GM12878 (cell line): ENCODE data around the gene LILRB4. TPM values are rescaled to one million over a fixed set of nuclear protein-coding genes. Genes with fewer than 3 reads are reported as not detected.

Experiments used
- ATAC-seq: fragments of 200-7000 bp; cut with Tn5 transposase; 3 replicates; pipeline ENCODE4 v1.9.1; 2020; ENCODE audit warnings: mild to moderate bottlenecking, moderate library complexity
- BruUV-seq: library from RNA; stranded (reverse); fragments of 400-500 nt; replicated peaks from 2 replicates; lab custom pipeline; 2021; lab: Mats Ljungman, UMichigan
- CTCF ChIA-PET: fragments of 300-600 bp; sonication (Branson Sonifier 250); formaldehyde crosslinking; extraction: SDS; loops from one replicate; lab custom pipeline; 2021; ENCODE audit warnings: inconsistent platforms; lab: Yijun Ruan, JAX
- POLR2A ChIA-PET: fragments of 350-600 bp; formaldehyde crosslinking; extraction: SDS; loops from one replicate; lab custom pipeline; 2021; ENCODE audit warnings: inconsistent platforms; lab: Charles Lee
- RAD21 ChIA-PET: fragments of 300-600 bp; sonication (Branson Sonifier 250); formaldehyde crosslinking; loops from one replicate; lab custom pipeline; 2023; ENCODE audit warnings: antibody characterized with exemption; ENCODE audit not compliant: unreplicated experiment; lab: Charles Lee
- SMC1A ChIA-PET: fragments of 300-600 bp; sonication (Branson Sonifier 250); formaldehyde crosslinking; loops from one replicate; lab custom pipeline; 2023; ENCODE audit not compliant: unreplicated experiment, uncharacterized antibody; lab: Charles Lee
- DNase-seq: peaks from one replicate; pipeline ENCODE4 v3.0.0-alpha.2; 2011; ENCODE audit warnings: low read depth, low spot score
- FAIRE-seq: peaks from 3 replicates; lab custom pipeline; 2011; peaks lifted over from hg19 to GRCh38; lab: Jason Lieb, UNC
- H2AFZ ChIP-seq: 2 replicates; pipeline ENCODE4 v1.6.0; 2011; ENCODE audit warnings: low read depth, low read length, control low read depth; ENCODE audit not compliant: control insufficient read depth
- H3K27ac ChIP-seq: 2 replicates; pipeline ENCODE4 v1.5.1; 2011; ENCODE audit warnings: control low read depth; ENCODE audit not compliant: control insufficient read depth, insufficient read depth
- H3K27me3 ChIP-seq, 2 experiments: replicated peaks in 1 of 2; 2 replicates each; pipeline versions ENCODE4 v1.6.0 to v1.6.1; 2011; ENCODE audit warnings: low read length in 1 of 2; ENCODE audit not compliant: control insufficient read depth in 2 of 2, insufficient read depth in 2 of 2
- H3K36me3 ChIP-seq, 2 experiments: 2 replicates each; pipeline ENCODE4 v1.5.1; 2011; ENCODE audit warnings: low read length in 1 of 2; ENCODE audit not compliant: control insufficient read depth in 2 of 2, insufficient read depth in 2 of 2
- H3K4me1 ChIP-seq: 2 replicates; pipeline ENCODE4 v1.6.1; 2011; ENCODE audit warnings: mild to moderate bottlenecking, low read length, moderate library complexity, mixed read lengths; ENCODE audit not compliant: control insufficient read depth, insufficient read depth
- H3K4me2 ChIP-seq: 2 replicates; pipeline ENCODE4 v1.6.0; 2011; ENCODE audit warnings: control low read depth; ENCODE audit not compliant: control insufficient read depth, insufficient read depth
- H3K4me3 ChIP-seq: fragments of 200-600 bp; sonication (generic); 2 replicates; pipeline ENCODE4 v1.5.1; 2016
- H3K79me2 ChIP-seq: 2 replicates; pipeline ENCODE4 v1.6.0; 2011; ENCODE audit warnings: low read length; ENCODE audit not compliant: control insufficient read depth, insufficient read depth
- H3K9ac ChIP-seq: 2 replicates; pipeline ENCODE4 v1.8.0; 2011; ENCODE audit warnings: low read length, control low read depth, mixed read lengths; ENCODE audit not compliant: control insufficient read depth, insufficient read depth
- H3K9me3 ChIP-seq: replicated peaks from 3 replicates; pipeline ENCODE4 v1.5.1; 2011; ENCODE audit warnings: mild to moderate bottlenecking, low read length; ENCODE audit not compliant: control insufficient read depth, insufficient read depth
- H4K20me1 ChIP-seq: 2 replicates; pipeline ENCODE4 v1.6.0; 2011; ENCODE audit not compliant: control insufficient read depth, insufficient read depth
- BCLAF1 ChIP-seq: fragments of 450-650 bp; IDR thresholded peaks from 2 replicates; pipeline ENCODE4 v1.6.1; 2017; ENCODE audit warnings: antibody characterized with exemption, mild to moderate bottlenecking, moderate library complexity
- CBX3 ChIP-seq: fragments of 200-600 bp; sonication (generic); IDR thresholded peaks from 2 replicates; pipeline ENCODE4 v1.6.1; 2016; ENCODE audit warnings: low read depth, borderline replicate concordance
- CHD1 ChIP-seq: IDR thresholded peaks from 2 replicates; pipeline ENCODE4 v1.6.1; 2012; ENCODE audit warnings: low read depth, low read length, improper control_type of control experiment
- EED ChIP-seq: sonication (generic); IDR thresholded peaks from 2 replicates; pipeline ENCODE4 v1.6.1; 2016; ENCODE audit warnings: antibody characterized with exemption, low read depth
- GATAD2B ChIP-seq: fragments of 450-650 bp; conservative IDR thresholded peaks from 2 replicates; pipeline ENCODE4 v1.6.1; 2017; ENCODE audit warnings: low read depth, mild to moderate bottlenecking, moderate library complexity
- HDAC2 ChIP-seq: fragments of 200-600 bp; sonication (generic); IDR thresholded peaks from 2 replicates; pipeline ENCODE4 v1.6.1; 2017
- IRF3 ChIP-seq: fragments of 450-650 bp; IDR thresholded peaks from 2 replicates; pipeline ENCODE4 v1.6.1; 2014; ENCODE audit warnings: mild to moderate bottlenecking
- JUND ChIP-seq: IDR thresholded peaks from 2 replicates; pipeline ENCODE4 v1.6.1; 2012; ENCODE audit warnings: low read depth, mild to moderate bottlenecking, low read length, improper control_type of control experiment, moderate library complexity
- MTA2 ChIP-seq: fragments of 450-650 bp; IDR thresholded peaks from 2 replicates; pipeline ENCODE4 v1.6.1; 2016; ENCODE audit warnings: low read depth, mild to moderate bottlenecking, moderate library complexity
- MYC ChIP-seq: IDR thresholded peaks from 2 replicates; pipeline ENCODE4 v1.6.1; 2011; ENCODE audit warnings: mild to moderate bottlenecking, low read length, moderate library complexity, inconsistent platforms; ENCODE audit not compliant: insufficient read depth, insufficient replicate concordance, insufficient read length, severe bottlenecking
- NRF1 ChIP-seq: conservative IDR thresholded peaks from 2 replicates; pipeline ENCODE4 v1.6.1; 2011; ENCODE audit warnings: mild to moderate bottlenecking, low read depth, low read length, improper control_type of control experiment
- PAX5 ChIP-seq: IDR thresholded peaks from 2 replicates; pipeline ENCODE4 v1.6.1; 2011; ENCODE audit warnings: low read depth, low read length, borderline replicate concordance
- RCOR1 ChIP-seq: conservative IDR thresholded peaks from 2 replicates; pipeline ENCODE4 v1.6.1; 2012; ENCODE audit warnings: low read depth, low read length, improper control_type of control experiment
- SMAD5 ChIP-seq: IDR thresholded peaks from 2 replicates; pipeline ENCODE4 v1.6.1; 2016; ENCODE audit warnings: antibody characterized with exemption, low read depth
- ZNF687 ChIP-seq: fragments of 450-650 bp; IDR thresholded peaks from 2 replicates; pipeline ENCODE4 v1.6.1; 2017; ENCODE audit warnings: mild to moderate bottlenecking, moderate library complexity
- WGBS: methylation state at CpG from one replicate; pipeline ENCODE4 v1.1.6; 2016; ENCODE audit warnings: low lambda C conversion rate; ENCODE audit not compliant: insufficient replicate concordance, insufficient coverage; ENCODE audit errors: missing lambda C conversion rate; 5-methylcytosine and 5-hydroxymethylcytosine counted together
- in situ Hi-C: fragments of 300-500 bp; cut with MboI; formaldehyde crosslinking; loops from 9 replicates; pipeline ENCODE4 v1.14.3; 2018; ENCODE audit warnings: mixed read lengths
- intact Hi-C: fragments of 100-400 bp; cut with micrococcal nuclease; formaldehyde crosslinking; loops from one replicate; pipeline ENCODE4 v1.14.2; 2022; ENCODE audit not compliant: unreplicated experiment
- polyA plus RNA-seq, 11 experiments: library from polyadenylated mRNA; depleted of rRNA in 4 of 11; unstranded in 6 of 11; stranded (reverse) in 5 of 11; fragments of >200 nt; fragmentation: Nextera tagmentation in 4 of 11; fragmentation: Illumina TruSeq in 1 of 11; extraction: Ambion mirVana in 4 of 11; extraction: Trizol in 1 of 11; gene quantifications; 1 replicate in 1 of 11; 2 replicates in 10 of 11; pipeline versions ENCODE4 v1.2.1 to v1.2.3, GENCODE V29; 2011 to 2016; ENCODE audit warnings: inconsistent platforms in 2 of 11, missing spikeins in 2 of 11, low read depth in 1 of 11
- total RNA-seq, 4 experiments: library from RNA; depleted of rRNA in 3 of 4; stranded (reverse); fragments of >200 nt in 3 of 4; fragmentation: Illumina TruSeq in 1 of 4; extraction: Trizol in 1 of 4; gene quantifications; 2 replicates each; pipeline versions ENCODE4 v1.2.1 to v1.2.3, GENCODE V29; 2013 to 2021

LILRB4 gene
- total and polyA plus RNA-seq, 10 of the 15 experiments (the other 5 are each of a cell fraction or from before 2014, with no cell fraction given): 2.0 to 39.8 (median 16.0) TPM

- Histone ChIP-seq H3K27ac (peak overlapping the region; percentile 98), H3K36me3 (no peaks in the 10 kb centered on the region; a peak in 1 of 4 replicates), H3K9ac (peak overlapping the region; percentile 96), H4K20me1 (no peaks in the 10 kb centered on the region), H2AFZ (peak overlapping the region; percentile 48), H3K4me1 (peaks cover 13% of the 10 kb centered on the region), H3K9me3 (peaks cover 8% of the 10 kb centered on the region), H3K27me3 (no peaks in the 10 kb centered on the region), H3K4me2 (peak overlapping the region; percentile 87), H3K79me2 (peaks cover 54% of the 10 kb centered on the region), H3K4me3 (peak overlapping the region; percentile 96)
- ChIA-PET RAD21 (interaction anchor here (0.7 to 2.8 kb wide), 10 partner anchors 10 to 135 kb away, joined by 3 to 17 read pairs (median 4); partner anchors contain the start of gene LILRB4), SMC1A (interaction anchor here (0.6 to 3.9 kb wide), 21 partner anchors 8 to 960 kb away, joined by 3 to 27 read pairs (median 4); partner anchors contain the start of gene LENG8), POLR2A (interaction anchor here (0.6 to 3.0 kb wide), 11 partner anchors 9 to 637 kb away, joined by 3 to 14 read pairs (median 4); partner anchors contain the start of gene LENG8), CTCF (interaction anchor here (0.6 to 8.3 kb wide), 11 partner anchors 10 to 135 kb away, joined by 3 to 56 read pairs (median 3); partner anchors contain the start of genes LILRB1 and LILRB4)
- ATAC-seq (peak; percentile 90), DNase-seq (peak; percentile 93), FAIRE-seq (peak; percentile 97)
- TSS peak; percentile 56 for BruUV-seq
- in situ Hi-C loops: no loop called here
- intact Hi-C loops: loop anchor here (1.0 to 10.0 kb wide), 5 partner anchors 65 to 768 kb away; partner anchors contain the start of genes RPL28 and TMEM238
- WGBS: under 1% methylated on average over 5 of the region's 5 CpGs
- peak; percentile 80; the same call in 1 of the 2 replicates for TF ChIP-seq JUND
- 0 out of 2 replicates have a peak, but pooled peaks have one; percentile 84 for TF ChIP-seq RCOR1
- TF ChIP-seq GATAD2B: peak; percentile 92
- TF ChIP-seq MTA2: peak; percentile 93
- peak; percentile 54 for TF ChIP-seq SMAD5
- no peak for TF ChIP-seq IRF3
- no peak for TF ChIP-seq BCLAF1
- TF ChIP-seq NRF1: no peak
- TF ChIP-seq CHD1: no peak
- TF ChIP-seq ZNF687: 0 out of 2 replicates have a peak, but pooled peaks have one; percentile 36
- no peak for TF ChIP-seq HDAC2
- TF ChIP-seq EED: peak; percentile 91
- TF ChIP-seq CBX3: no peak
- no peak for TF ChIP-seq MYC
- TF ChIP-seq PAX5: peak; percentile 96
These were observed 45.8 kb upstream of the LILRB4 start for GRCh38 chr19:54616821-54617560.
